NCI-H2171 treated with DMSO at 0.1 percent for 48 hours (cell line): ENCODE results near the gene DCBLD1.
"Not testable (repeated sequence)": the region's sequence is repeated elsewhere in the genome, so short reads cannot be mapped to it uniquely, and the experiment has no call there.

Experiments used
- DNase-seq: peaks from one replicate; lab custom pipeline; 2025; lab: John Stamatoyannopoulos, UW

DCBLD1 gene

GRCh38 chr6:117501722-117502121 is 19.2 kb downstream of the DCBLD1 start:
- no peak for DNase-seq

DNA sequence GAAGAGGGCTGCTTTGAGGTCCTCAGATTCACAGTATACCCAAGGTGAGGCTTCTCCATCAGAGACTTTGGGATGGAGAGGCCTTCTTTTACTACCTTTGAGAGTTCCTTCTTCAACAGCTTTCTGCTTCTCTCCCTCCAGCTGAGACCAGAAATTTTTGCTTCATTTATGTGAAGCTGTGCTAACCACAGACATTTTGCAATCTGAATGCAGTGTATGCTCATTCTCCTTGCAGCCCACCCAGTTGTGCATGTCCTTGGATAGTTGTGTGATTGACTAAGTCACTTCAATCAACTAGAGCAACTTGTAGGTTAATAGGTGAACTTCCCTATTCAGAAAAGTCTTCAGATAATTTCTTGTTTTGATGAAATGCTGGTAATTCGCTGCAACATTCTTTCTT is 20.1 kb downstream of the DCBLD1 start:
- DNase-seq = no peak

- no peak for DNase-seq
Observed at GRCh38 chr6:117503211-117503610, 20.7 kb downstream of the DCBLD1 start.

GRCh38 chr6:117504478-117505144 is 22.1 kb downstream of the DCBLD1 start:
- no peak for DNase-seq

DNA sequence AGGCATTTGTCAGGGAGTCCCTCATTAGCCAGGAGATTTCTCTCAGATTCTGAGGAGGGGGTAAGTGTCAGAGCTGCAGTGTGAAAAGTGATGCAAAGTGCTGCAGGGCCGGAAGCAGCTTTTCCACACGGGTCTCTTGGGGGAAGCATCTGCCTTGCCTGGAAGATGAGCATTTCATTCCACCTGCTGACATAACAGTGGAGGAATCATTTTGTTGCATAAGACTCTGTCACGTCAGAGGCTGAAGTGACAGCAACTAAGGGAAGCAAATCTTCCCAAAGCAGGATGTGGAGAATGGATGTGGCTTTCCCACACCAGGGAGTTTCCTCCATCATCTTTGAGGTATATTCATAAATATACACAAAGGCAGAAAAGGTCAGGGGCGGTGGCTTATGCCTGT is 22.8 kb downstream of the DCBLD1 start:
- DNase-seq = no peak

GRCh38 chr6:117506180-117506835 is 23.8 kb downstream of the DCBLD1 start:
- DNase-seq = no peak

GRCh38 chr6:117506907-117507306 is 24.4 kb downstream of the DCBLD1 start:
- DNase-seq = no peak

GRCh38 chr6:117508450-117508971 is 26.0 kb downstream of the DCBLD1 start:
- DNase-seq = no peak

DNA sequence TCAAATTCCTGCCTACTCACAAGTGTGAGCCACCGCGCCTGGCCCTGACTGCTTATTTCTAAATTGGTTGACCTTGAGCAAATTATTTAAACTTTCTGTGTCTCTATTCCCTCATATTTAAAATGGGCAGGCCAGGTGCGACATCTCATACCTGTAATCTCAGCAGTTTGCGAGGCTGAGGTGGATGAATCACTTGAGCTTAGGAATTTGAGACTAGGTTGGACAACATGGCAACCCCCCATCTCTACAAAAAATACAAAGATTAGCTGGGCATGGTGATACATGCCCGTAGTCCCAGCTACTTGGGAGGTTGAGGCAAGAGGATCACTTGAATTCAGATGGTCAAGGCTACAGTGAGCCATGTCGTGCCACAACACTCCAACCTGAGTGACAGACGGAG is 26.5 kb downstream of the DCBLD1 start:
- no peak for DNase-seq

GRCh38 chr6:117512056-117512828 is 29.8 kb downstream of the DCBLD1 start:
- DNase-seq = no peak

DNA sequence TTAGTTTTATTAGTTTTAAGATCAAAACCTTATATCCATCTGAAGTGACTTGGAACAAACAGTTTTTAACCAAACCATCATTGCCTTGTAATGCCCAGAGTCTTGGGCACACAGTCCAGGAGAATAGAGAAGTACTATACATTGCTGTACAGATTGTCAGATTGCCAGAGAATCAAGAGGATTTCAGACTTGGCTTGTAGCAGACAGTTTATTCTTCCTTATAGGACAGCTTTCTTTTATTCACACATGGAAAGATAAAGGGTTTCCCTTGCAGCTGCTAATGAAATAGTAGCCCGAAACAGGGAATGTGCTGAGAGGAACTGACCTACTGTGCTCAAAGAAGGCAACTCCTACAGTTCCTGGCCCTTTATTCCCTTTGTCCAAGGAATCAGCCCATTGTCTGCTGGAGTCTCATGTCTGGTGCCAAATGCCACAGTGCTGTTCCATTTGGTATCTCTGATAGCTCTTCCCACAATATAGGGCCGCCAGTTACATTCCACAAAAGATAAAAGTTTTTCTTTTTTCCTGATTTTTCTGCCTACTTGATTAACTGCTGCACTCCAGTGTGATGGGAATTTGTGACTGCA is 30.6 kb downstream of the DCBLD1 start:
- no peak for DNase-seq

- no peak for DNase-seq
Observed at GRCh38 chr6:117513778-117514365, 31.4 kb downstream of the DCBLD1 start.

DNA sequence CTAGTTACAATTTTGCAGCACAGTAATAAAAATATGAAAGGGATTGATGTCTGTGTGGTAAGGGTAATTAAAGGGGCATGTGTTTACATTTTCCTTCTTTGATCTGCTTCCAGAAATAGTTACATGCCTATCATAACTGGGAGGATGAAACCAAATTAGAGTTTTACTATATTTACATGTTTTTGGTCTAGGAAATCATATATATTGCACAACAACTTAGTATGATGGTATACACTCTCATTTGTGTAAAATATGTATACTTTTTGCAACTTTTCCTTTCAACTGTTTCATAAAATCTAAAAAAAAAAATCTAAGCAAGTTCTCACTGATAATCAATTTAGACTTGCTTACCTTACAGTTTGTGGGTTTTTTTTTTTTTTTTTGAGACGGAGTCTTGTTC is 32.2 kb downstream of the DCBLD1 start:
- no peak for DNase-seq

GRCh38 chr6:117515326-117515725 is 32.9 kb downstream of the DCBLD1 start:
- no peak for DNase-seq

DNA sequence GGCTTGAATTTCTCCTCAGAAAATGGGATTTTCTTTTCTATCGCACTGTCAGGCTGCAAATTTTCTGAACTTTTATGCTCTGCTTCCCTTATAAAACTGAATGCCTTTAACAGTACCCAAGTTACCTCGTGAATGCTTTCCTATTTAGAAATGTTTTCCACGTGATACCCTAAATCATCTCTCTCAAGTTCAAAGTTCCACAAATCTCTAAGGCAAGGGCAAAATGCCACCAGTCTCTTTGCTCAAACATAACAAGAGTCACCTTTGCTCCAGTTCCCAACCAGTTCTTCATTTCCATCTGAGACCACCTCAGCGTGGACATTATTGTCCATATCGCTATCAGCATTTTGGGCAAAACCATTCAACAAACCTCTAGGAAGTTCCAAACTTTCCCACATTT is 35.5 kb downstream of the DCBLD1 start:
- not testable (repeated sequence) for DNase-seq

- no peak for DNase-seq
Observed at GRCh38 chr6:117518870-117519269, 36.4 kb downstream of the DCBLD1 start.

DNA sequence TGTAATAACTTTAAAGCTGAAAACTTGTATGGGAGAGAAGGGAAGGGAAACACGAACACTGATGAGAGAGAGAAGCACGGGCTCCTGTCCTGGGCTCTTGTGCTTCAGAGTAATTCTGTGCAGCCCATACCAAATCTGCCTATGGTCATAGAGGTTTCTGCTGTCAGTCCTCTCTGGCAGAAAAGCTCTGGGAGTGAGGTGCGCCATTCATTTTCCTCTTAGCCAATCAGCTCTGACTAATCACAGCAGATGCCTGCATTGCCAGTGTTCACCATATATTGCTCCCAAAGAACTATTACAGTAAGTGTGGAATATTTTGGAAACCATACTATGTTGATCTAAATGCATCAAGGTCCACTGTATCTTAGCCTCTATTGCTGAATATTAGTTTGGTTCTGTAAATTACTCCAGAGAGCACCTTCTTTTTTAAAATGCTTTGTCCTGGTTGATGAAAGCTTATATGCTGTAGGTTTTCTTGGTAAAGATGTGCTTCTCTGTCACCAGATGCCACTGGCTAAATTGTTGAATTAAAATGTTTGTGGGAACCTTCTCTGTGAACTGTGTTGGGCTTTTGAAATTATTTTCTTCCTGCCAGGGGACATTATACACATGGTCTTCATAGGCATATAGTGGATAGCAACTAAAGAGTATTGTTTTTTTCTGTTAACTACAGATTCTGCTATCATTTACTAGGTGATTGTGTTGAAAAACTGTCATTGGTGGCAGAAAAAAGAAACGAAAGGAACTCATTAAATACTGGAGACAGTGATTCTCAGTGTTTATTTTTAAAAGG is 38.3 kb downstream of the DCBLD1 start:
- DNase-seq = no peak

- DNase-seq = no peak
Observed at GRCh38 chr6:117521791-117522502, 39.5 kb downstream of the DCBLD1 start.

GRCh38 chr6:117525607-117526006 is 43.1 kb downstream of the DCBLD1 start:
- no peak for DNase-seq

DNA sequence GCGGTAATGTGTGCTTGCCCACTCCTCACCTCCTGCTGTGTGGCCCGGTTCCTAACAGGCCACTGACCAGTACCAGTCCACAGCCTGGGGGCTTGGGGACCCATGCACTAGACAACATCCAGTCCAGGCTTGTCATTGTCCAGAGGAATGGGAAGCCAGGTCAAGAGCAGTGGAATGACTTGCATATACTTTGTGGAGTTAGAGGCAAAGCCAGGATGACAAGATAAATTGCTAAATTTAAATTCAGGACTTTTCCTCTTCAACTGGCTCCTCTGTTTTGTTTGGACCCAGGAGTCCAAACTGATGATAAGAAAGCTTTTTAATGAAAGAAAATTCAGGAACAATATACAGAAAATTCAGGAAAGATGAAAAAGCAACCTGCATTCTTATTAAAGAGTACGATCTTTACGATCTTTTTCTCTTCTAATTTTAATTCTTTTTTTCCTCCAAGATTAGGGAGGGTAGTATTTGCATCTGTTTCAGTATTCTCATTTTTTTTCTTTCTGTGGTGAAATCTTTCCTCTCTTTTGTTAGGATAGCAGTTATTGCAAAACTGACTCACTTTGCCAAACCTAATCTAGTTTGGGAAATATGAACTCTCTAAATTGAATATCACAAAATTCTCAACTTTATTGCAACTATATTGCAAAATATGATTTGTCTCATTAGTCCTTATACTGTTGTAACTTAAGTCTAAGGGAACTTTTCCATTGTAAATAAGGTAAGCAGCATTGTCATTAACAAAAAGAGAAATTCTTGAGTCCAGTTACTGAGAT is 48.2 kb downstream of the DCBLD1 start:
- DNase-seq = no peak
